IPS-20b (cell line): ENCODE measurements around the gene CEP104.

Experiments used
- H3K27ac ChIP-seq: one replicate; pipeline ENCODE4 v1.5.1; 2013; ENCODE audit warnings: low read length
- H3K27me3 ChIP-seq: 2 replicates; pipeline ENCODE4 v1.6.1; 2013; ENCODE audit warnings: mild to moderate bottlenecking, low read length, inconsistent platforms; ENCODE audit not compliant: insufficient read depth
- H3K36me3 ChIP-seq: 2 replicates; pipeline ENCODE4 v1.6.1; 2013; ENCODE audit warnings: low read depth, mild to moderate bottlenecking, inconsistent platforms, low read length, moderate library complexity; ENCODE audit not compliant: insufficient read depth
- H3K4me1 ChIP-seq: 2 replicates; pipeline ENCODE4 v1.6.1; 2013; ENCODE audit warnings: mild to moderate bottlenecking, control low read depth, inconsistent platforms, low read length, moderate library complexity; ENCODE audit not compliant: insufficient read depth
- H3K4me3 ChIP-seq: 2 replicates; pipeline ENCODE4 v1.5.1; 2013; ENCODE audit warnings: mild to moderate bottlenecking, low read length, inconsistent platforms
- H3K9ac ChIP-seq: 2 replicates; pipeline ENCODE4 v1.6.1; 2013; ENCODE audit warnings: low read depth, mild to moderate bottlenecking, inconsistent platforms, low read length, moderate library complexity
- H3K9me3 ChIP-seq: 2 replicates; pipeline ENCODE4 v1.6.1; 2013; ENCODE audit warnings: mild to moderate bottlenecking, low read depth, low read length, inconsistent platforms; ENCODE audit not compliant: insufficient read depth

Gene CEP104

DNA sequence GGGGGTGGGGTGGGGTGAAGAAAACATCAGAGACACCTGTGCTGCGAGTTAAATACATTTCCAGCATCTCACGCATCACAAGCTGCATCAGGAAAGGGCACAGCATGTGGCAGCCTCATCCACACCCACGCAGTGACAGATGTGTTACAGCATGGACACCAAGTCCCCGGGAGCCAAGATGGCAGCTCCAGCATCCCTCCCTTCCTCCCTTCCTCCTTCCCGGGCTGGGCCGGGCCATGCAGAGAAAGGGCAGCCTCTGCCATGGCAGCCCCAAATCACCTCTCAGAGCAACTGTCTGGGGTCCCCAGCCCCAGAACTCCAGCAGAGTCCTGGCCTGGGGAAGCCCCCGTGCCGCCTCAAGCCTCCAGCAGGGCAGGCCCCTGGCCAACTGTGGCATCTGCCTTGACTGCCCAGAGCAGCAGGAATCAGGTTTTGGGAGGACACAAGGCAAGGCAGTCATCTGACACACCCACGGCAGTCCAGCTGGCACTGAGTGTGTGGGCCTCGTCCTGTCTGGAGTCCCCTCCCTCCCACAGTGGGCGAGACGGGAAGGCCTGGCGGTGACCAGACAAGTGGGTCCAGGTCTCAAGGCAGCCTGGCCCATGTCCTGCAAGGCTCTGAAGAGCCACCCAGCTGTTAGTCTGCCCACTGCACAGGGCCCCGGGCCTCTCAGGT lies 78.3 kb downstream of the CEP104 start:
- H3K9ac ChIP-seq = no peak overlapping the region
- no peaks in the 10 kb centered on the region for H3K9me3 ChIP-seq
- peaks cover 6% of the 10 kb centered on the region; the same call in 1 of the 2 replicates for H3K4me1 ChIP-seq
- H3K27ac ChIP-seq = no peak overlapping the region
- no peak overlapping the region for H3K4me3 ChIP-seq
- H3K27me3 ChIP-seq = no peaks in the 10 kb centered on the region; the same call in 1 of the 2 replicates
- peaks cover 49% of the 10 kb centered on the region for H3K36me3 ChIP-seq

DNA sequence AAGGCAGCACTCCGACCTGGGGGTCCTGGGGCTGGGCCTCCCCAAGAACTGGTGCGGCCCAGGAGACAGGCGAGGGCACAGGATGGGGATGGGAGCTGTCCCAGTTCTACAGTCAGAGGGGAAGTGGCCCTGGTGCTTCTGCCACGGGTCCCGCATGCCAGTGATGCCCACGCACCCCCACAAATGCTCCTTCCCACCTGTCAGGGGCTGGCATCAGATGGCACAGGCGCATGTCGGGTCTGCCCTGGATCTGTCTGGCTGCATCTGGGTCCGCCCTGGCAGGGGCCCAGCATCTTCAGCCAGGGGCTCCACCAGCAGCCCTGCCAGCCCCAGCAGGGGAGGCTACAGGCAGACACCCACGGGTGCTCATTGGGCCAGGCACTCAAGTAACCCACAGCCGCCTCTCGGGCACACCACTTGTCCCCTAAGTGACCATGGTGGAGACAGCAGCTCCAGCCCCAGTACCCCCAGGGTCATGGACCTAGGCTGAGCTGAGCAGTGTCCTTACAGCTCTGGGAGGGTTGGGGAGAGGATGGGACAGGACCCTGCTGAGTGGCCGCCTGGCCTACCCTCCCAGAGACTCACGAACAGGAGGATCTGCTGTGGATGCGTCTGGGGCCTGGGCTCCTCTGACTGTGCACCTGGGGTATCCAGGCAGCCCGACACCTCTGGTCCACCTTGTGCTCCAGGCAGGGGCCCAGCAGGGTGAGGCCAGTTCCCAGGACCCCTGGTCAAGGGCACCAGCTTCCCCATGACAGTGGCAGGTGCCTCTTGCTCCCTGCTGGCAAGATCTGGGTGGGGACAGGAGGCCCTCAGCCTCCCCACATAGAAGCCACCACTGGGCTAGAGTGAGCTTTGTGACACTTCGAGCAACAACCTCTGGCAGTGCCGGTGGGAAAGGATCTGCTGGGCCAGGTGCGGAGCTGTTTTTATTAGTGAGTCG lies 79.1 kb downstream of the CEP104 start:
- Histone ChIP-seq H3K9ac (no peak overlapping the region), H3K36me3 (peaks cover 41% of the 10 kb centered on the region), H3K4me1 (peaks cover 6% of the 10 kb centered on the region; the same call in 1 of the 2 replicates), H3K9me3 (no peaks in the 10 kb centered on the region), H3K27ac (no peak overlapping the region), H3K4me3 (no peak overlapping the region), H3K27me3 (peaks cover 5% of the 10 kb centered on the region; the same call in 1 of the 2 replicates)

DNA sequence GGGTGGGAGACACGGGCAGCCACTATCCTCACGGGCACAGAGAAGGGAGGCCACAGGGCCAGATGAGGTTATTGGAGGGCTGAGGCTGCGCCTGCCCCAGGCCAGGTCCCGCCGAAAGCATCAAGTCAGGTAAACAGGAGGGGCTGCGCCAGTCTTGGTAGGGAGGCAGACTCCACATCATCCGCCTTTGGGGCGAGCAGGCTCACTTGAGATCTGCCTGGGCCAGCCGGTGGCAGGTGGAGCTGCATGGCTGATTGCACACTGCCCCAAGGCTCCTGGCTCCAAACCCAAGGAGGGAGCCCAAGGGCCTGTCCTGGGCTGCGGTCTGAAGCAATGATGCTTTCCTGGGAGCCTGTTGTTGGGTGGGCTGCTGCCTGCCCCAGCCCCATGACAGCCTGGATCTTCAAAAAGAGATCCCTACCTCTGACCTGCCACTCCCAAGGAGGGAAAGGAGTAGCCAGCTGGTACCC lies 79.9 kb downstream of the CEP104 start:
- Histone ChIP-seq H3K27me3 (peaks cover 5% of the 10 kb centered on the region; the same call in 1 of the 2 replicates), H3K27ac (no peak overlapping the region), H3K4me3 (no peak overlapping the region), H3K4me1 (peaks cover 6% of the 10 kb centered on the region; the same call in 1 of the 2 replicates), H3K36me3 (peaks cover 33% of the 10 kb centered on the region), H3K9ac (no peak overlapping the region), H3K9me3 (no peaks in the 10 kb centered on the region)

DNA sequence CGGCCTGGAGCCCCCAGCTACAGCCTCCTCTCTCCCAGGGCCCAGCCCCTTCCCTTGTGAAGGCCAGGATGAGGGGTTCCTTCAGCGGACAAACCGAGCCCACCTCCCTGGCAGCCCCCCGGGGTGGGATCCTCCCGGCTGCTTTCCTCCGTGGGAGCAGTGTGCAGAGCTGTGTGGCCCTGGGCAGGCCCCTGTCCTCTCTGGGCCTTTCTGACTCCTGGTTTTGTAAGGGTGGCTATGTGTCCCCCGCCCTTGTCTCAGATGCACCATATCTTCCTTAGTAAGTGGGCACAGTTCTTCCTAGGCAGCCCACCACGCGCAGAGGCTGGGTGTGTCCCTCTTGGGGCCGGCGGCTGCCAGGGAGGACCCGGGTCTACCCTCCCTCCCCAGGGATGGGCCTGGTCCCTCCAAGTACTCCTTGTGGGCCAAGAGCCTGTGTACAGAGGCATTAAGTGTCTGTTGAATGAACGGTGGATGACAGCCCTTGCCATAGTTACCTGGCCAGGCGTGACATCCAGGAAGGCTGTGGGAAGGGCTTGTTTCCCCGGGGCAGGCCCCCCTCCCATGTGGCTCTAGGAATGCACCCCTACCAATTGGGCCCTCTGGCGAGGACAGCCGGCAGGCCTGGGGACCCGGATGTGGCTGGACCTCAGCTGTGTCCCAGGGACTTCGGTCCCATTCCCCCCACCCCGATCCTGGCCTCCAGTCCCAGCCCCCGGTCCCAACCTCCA lies 80.6 kb downstream of the CEP104 start:
- Histone ChIP-seq H3K27ac (no peak overlapping the region), H3K9ac (no peak overlapping the region), H3K4me3 (no peak overlapping the region), H3K27me3 (peaks cover 10% of the 10 kb centered on the region; the same call in 1 of the 2 replicates), H3K4me1 (peaks cover 6% of the 10 kb centered on the region; the same call in 1 of the 2 replicates), H3K9me3 (no peaks in the 10 kb centered on the region), H3K36me3 (peaks cover 25% of the 10 kb centered on the region)

DNA sequence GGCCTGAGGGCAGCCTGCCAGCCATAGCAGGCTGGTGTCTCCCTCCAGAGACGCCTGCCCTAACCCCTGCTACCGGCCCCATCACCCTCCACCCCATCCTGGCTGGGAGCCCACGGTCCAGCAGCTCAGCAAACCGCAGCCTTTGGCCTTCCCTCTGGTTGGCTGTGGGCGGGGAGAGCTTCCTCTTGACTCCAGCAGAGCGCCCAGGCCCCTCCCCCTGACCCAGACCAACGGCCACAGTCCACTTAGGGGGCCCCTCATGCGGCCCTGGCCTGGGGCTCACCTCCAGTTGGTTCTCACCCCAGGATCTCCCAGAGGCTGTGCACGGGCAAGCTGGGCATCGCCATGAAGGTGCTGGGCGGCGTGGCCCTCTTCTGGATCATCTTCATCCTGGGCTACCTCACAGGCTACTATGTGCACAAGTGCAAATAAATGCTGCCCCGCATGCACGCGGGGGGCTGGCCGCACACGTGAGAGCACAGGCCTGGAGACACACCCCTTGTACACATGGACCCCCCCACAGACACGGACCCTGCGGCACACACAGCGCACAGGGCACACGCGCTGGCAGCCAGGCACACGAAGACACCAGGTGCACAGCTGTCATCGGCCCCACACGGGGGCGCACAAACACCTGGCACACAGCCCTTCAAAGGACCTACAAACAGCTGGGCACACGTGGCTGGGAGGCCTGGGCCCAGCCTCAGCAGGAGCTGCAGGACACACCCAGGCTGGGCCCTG lies 81.4 kb downstream of the CEP104 start:
- Histone ChIP-seq H3K9me3 (no peaks in the 10 kb centered on the region), H3K4me1 (peaks cover 6% of the 10 kb centered on the region; the same call in 1 of the 2 replicates), H3K27me3 (peaks cover 13% of the 10 kb centered on the region; the same call in 1 of the 2 replicates), H3K9ac (no peak overlapping the region), H3K36me3 (peaks cover 18% of the 10 kb centered on the region), H3K4me3 (no peak overlapping the region), H3K27ac (no peak overlapping the region)

DNA sequence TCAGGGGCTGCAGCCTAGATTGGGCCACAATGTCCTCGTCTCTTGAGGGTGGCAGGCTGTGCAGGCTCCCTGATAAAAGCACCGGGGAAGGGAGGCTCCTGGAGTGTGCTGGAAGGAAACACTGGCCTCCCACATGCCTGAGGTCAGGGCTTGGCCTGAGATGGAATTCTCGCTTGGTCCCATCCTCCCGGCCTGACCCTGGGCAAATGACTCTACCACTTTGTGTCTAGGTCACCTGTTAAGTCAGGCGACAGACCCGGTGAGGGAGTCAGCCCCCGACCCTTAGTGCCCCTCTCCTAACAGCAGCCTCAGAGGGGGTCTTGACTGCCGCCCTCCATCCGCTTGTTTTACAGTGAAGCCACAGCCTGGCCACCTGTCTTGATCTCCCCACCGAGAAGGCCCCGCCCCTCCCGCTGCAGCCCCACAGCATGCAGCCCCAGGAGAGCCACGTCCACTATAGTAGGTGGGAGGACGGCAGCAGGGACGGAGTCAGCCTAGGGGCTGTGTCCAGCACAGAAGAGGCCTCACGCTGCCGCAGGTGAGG lies 82.0 kb downstream of the CEP104 start:
- Histone ChIP-seq H3K27ac (no peak overlapping the region), H3K9ac (no peak overlapping the region), H3K36me3 (peaks cover 12% of the 10 kb centered on the region), H3K4me3 (no peak overlapping the region), H3K4me1 (peaks cover 6% of the 10 kb centered on the region; the same call in 1 of the 2 replicates), H3K27me3 (peaks cover 13% of the 10 kb centered on the region; the same call in 1 of the 2 replicates), H3K9me3 (no peaks in the 10 kb centered on the region)

DNA sequence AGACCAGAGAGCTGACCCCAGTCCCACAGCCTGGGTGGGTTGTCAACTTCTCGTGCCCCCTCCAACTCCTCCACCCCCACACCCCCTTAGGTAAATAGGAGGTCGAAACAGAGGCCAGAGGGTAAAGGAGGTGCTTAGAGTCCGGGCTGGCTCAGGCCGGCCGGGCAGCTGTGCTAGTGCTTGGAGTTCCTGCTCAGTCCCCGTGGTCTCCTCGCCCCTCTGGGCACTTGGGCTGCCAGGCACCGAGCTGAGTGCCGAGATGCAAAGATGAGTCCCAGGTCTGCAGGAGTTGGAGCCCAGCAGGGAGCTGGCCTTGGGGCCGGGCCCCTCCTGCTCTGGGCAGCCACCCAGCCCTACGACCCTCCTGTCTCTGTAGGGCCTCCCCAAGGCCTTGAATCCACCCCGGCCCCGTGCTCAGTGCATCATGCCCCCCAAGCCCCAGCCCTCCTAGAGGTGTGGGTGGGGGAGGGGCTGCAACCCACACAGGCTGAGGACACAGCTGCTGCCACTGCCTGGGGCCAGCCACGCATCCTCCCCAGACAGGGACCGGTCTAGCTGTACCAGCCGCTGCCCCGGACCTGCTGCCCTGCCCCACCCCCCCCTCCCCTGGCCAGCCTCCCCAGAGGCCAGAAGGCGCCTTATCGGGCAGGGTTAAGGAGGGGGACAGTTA lies 82.6 kb downstream of the CEP104 start:
- H3K9ac ChIP-seq = no peak overlapping the region
- no peak overlapping the region for H3K4me3 ChIP-seq
- H3K36me3 ChIP-seq = peaks cover 7% of the 10 kb centered on the region
- no peaks in the 10 kb centered on the region for H3K9me3 ChIP-seq
- H3K27me3 ChIP-seq = peaks cover 13% of the 10 kb centered on the region; the same call in 1 of the 2 replicates
- H3K4me1 ChIP-seq = peaks cover 6% of the 10 kb centered on the region; the same call in 1 of the 2 replicates
- H3K27ac ChIP-seq = no peak overlapping the region

DNA sequence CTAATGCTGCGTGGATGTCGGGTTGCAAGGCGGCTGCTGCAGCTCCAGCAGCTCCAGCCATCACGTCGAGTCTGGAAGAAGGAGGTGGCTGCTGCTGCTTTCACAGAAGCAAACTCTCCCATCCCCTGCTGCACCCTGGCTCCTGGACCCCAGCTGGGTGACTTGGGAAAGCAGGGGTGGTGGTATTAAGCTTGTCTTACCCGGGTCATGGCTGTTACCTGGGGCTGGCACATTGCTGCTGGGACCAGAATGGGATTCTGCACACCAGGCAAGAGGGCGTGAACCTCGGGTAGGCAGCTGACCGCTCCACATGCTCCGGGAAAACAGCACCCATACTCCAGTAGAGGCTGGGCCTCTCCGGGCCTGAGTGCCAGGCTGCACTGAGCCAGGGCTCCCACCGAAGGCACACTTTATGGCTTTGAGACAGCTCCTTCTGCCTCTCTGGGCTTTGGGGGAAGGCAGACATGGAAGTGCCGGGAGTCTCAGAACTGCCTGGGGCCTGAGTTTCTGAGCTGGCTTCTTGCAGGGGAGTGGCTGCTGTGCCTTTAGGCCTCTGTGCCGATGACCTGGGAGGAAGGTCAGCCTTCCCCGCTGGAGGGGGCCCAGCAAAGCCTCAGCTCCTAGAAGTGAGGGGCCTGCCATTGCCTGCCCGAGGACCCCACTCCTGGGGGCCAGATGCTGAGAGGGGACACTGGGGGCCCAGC lies 83.3 kb downstream of the CEP104 start:
- Histone ChIP-seq H3K27ac (no peak overlapping the region), H3K4me3 (no peak overlapping the region), H3K9ac (no peak overlapping the region)

DNA sequence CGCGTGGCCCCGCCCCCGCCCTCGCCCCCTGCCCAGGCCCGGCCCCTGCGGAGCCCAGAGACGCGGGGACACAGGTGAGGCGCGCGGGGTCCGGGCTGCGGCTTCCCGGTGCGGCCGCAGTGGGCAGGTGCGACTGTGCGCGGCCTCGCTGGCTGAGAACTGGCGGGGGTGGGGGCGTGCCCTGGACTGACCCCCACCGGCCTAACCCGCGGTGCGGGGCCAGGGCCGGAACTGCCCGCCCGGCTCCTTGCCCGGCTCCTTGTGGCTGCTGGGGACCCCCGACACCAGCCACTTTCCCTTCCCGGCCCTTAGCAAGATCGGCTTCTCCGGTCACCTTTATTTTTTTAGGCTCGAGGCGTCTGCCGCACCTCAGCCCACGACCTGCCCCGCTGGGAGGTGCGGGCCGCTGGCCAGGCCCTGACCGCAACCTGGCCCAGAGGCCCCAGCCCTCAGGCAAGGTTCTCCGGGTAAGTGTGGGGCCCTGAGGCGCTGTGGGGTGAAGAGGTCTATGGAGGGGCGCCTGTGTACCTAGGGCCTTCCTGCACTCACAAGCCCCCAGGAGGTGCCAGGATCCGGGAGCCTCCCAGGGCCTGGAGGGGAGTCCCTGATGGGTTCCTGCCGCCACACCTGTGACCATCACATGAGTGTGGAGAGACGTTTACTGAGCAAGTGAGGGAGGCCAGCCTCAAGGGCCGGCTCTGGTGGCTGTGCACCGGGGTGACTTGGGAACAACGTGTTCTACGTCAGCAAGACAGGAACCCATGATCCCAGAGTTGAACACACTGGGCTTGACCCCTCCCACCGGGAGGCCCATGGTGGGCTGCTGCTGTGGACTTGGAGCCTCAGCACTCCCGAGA lies 84.1 kb downstream of the CEP104 start, which contains the start of gene SMIM1:
Gene SMIM1, plus strand, starts transcription at position 35 of the 857 bp plus-strand sequence. CDS start 2,625 bp downstream, outside the sequence.
- peak within 1 kb of the TSS; percentile 69; the same call in 1 of the 2 replicates for H3K4me3 ChIP-seq
- no peak within 1 kb of the TSS for H3K27ac ChIP-seq

More for the DNA sequence above, 83.3 kb downstream of the CEP104 start:
- no peaks in the 10 kb centered on the region for H3K36me3 ChIP-seq
- H3K9me3 ChIP-seq = no peaks in the 10 kb centered on the region
- H3K4me1 ChIP-seq = peaks cover 6% of the 10 kb centered on the region; the same call in 1 of the 2 replicates
- H3K27me3 ChIP-seq = peaks cover 13% of the 10 kb centered on the region; the same call in 1 of the 2 replicates

More for the DNA sequence above, 84.1 kb downstream of the CEP104 start, which contains the start of gene SMIM1:
- H3K36me3 ChIP-seq = no peaks in the 10 kb centered on the region
- peaks cover 13% of the 10 kb centered on the region; the same call in 1 of the 2 replicates for H3K27me3 ChIP-seq
- H3K9me3 ChIP-seq = no peaks in the 10 kb centered on the region
- peak within 1 kb of the TSS; percentile 51; the same call in 1 of the 2 replicates for H3K9ac ChIP-seq
- H3K4me1 ChIP-seq = peaks cover 6% of the 10 kb centered on the region; the same call in 1 of the 2 replicates
